GM20000 (cell line): Measurements from ENCODE around the gene KLF3.

Source experiments
- DNase-seq: peaks from one replicate; pipeline ENCODE4 v3.0.0; 2012; ENCODE audit warnings: low spot score
- TF ChIP-seq, protein P1 (sequence below): IDR thresholded peaks from 2 replicates; pipeline ENCODE4 v1.5.1; 2012; ENCODE audit warnings: mild to moderate bottlenecking, control low read depth; ENCODE audit errors: extremely low read depth, missing control alignments

Gene KLF3

GRCh38 chr4:38743866-38744265 lies 79.9 kb downstream of the KLF3 start:
- TF ChIP-seq, protein P1, sequence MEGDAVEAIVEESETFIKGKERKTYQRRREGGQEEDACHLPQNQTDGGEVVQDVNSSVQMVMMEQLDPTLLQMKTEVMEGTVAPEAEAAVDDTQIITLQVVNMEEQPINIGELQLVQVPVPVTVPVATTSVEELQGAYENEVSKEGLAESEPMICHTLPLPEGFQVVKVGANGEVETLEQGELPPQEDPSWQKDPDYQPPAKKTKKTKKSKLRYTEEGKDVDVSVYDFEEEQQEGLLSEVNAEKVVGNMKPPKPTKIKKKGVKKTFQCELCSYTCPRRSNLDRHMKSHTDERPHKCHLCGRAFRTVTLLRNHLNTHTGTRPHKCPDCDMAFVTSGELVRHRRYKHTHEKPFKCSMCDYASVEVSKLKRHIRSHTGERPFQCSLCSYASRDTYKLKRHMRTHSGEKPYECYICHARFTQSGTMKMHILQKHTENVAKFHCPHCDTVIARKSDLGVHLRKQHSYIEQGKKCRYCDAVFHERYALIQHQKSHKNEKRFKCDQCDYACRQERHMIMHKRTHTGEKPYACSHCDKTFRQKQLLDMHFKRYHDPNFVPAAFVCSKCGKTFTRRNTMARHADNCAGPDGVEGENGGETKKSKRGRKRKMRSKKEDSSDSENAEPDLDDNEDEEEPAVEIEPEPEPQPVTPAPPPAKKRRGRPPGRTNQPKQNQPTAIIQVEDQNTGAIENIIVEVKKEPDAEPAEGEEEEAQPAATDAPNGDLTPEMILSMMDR = no peak
- DNase-seq = no peak

GRCh38 chr4:38745881-38746280 lies 81.9 kb downstream of the KLF3 start:
- TF ChIP-seq, protein P1 = no peak
- no peak for DNase-seq

- TF ChIP-seq, protein P1 = no peak
- DNase-seq = no peak
These were observed 83.6 kb downstream of the KLF3 start for GRCh38 chr4:38747629-38748028.

DNA sequence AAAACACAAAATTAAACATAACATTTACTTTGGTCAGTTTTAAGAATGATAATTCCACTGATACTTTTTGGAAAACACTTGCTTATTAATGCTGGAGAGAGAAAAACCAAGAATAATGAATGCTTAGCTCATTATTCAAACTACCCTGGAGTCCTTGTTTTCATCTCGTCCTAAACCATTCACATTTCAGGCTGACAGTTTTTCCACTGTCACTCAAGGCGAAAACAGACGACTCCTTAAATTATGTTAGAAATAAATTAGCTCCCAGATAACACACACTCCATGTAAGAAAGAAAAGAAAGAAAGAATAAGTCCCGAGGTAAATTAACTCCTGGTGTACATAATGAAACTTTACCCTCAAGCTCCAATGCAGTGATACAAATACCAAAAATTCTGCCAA lies 85.3 kb downstream of the KLF3 start:
- no peak for DNase-seq
- TF ChIP-seq, protein P1 = no peak
